ENCODE measurements around the gene AIFM3.

DNA sequence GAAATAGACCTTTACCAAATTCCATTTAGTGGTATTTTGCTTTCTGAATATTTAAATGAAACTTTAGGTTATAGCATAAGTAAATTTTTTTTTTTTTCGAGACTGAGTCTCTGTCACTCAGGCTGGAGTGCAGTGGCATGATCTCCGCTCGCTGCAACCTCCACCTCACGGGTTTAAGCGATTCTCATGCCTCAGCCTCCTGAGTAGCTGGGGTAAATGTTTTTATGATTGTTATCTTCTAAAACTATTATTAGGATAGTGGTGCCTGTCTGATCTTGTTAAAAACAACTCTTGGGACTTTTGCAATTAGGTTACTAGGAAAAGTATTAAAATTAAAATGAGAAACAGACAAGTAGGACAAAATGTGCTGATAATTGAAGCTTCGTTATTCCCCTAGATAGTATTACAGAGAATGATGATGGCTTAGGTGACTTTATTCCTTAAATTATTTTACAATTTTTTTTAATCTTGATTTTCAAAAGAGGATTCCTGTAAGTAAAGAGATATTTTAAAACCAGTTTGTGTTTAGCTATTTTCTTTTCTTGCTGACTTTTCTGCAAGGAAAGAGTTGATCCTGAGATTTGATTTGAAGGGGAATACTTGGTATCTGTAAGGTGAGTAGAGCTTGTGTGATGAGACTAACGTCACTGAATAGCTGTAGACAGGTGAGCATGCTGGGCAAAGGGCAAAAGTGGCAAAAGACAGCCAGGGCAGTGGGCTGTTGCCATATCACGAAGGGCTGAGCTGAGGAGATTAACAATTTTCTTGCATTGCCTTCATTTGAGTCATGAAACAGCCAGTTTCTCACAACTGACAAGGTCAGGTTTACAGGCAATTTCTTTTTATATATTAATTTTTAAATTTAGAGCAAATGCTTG lies 29.0 kb upstream of the AIFM3 start:
- TF ChIP-seq, protein P1, sequence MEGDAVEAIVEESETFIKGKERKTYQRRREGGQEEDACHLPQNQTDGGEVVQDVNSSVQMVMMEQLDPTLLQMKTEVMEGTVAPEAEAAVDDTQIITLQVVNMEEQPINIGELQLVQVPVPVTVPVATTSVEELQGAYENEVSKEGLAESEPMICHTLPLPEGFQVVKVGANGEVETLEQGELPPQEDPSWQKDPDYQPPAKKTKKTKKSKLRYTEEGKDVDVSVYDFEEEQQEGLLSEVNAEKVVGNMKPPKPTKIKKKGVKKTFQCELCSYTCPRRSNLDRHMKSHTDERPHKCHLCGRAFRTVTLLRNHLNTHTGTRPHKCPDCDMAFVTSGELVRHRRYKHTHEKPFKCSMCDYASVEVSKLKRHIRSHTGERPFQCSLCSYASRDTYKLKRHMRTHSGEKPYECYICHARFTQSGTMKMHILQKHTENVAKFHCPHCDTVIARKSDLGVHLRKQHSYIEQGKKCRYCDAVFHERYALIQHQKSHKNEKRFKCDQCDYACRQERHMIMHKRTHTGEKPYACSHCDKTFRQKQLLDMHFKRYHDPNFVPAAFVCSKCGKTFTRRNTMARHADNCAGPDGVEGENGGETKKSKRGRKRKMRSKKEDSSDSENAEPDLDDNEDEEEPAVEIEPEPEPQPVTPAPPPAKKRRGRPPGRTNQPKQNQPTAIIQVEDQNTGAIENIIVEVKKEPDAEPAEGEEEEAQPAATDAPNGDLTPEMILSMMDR (IDR thresholded peaks at IDR 0.05; ENCODE audit: poor library complexity, severe bottlenecking), result no peak
- no peak for TF ChIP-seq EP300 (conservative IDR thresholded peaks at IDR 0.05; ENCODE audit: poor library complexity, severe bottlenecking)
- no peak for TF ChIP-seq MXI1 (conservative IDR thresholded peaks at IDR 0.05; ENCODE audit: poor library complexity, severe bottlenecking)
- TF ChIP-seq, protein P2, sequence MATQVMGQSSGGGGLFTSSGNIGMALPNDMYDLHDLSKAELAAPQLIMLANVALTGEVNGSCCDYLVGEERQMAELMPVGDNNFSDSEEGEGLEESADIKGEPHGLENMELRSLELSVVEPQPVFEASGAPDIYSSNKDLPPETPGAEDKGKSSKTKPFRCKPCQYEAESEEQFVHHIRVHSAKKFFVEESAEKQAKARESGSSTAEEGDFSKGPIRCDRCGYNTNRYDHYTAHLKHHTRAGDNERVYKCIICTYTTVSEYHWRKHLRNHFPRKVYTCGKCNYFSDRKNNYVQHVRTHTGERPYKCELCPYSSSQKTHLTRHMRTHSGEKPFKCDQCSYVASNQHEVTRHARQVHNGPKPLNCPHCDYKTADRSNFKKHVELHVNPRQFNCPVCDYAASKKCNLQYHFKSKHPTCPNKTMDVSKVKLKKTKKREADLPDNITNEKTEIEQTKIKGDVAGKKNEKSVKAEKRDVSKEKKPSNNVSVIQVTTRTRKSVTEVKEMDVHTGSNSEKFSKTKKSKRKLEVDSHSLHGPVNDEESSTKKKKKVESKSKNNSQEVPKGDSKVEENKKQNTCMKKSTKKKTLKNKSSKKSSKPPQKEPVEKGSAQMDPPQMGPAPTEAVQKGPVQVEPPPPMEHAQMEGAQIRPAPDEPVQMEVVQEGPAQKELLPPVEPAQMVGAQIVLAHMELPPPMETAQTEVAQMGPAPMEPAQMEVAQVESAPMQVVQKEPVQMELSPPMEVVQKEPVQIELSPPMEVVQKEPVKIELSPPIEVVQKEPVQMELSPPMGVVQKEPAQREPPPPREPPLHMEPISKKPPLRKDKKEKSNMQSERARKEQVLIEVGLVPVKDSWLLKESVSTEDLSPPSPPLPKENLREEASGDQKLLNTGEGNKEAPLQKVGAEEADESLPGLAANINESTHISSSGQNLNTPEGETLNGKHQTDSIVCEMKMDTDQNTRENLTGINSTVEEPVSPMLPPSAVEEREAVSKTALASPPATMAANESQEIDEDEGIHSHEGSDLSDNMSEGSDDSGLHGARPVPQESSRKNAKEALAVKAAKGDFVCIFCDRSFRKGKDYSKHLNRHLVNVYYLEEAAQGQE (IDR thresholded peaks at IDR 0.05; ENCODE audit: borderline replicate concordance), result no peak
- no peak for TF ChIP-seq POLR2AphosphoS5 (IDR thresholded peaks at IDR 0.05)
- no peak for TF ChIP-seq EZH2 (IDR thresholded peaks at IDR 0.05; ENCODE audit: borderline replicate concordance, insufficient read depth, low read length, poor library complexity, severe bottlenecking)
- no peak for TF ChIP-seq TAF1 (IDR thresholded peaks at IDR 0.05; ENCODE audit: low read depth)
- TF ChIP-seq RAD21 (conservative IDR thresholded peaks at IDR 0.05), result no peak
- no peak for TF ChIP-seq SMC3 (conservative IDR thresholded peaks at IDR 0.05; ENCODE audit: poor library complexity)

Data from neural cell (in vitro differentiated cells).